ENCODE results near the gene ANKRD36C.
"Not testable (repeated sequence)": the region's sequence is repeated elsewhere in the genome, so short reads cannot be mapped to it uniquely, and the experiment has no call there.

The ANKRD36C gene

GRCh38 chr2:96006248-96006647 lies 14.6 kb upstream of the ANKRD36C start:
- not testable (repeated sequence) for DNase-seq

- not testable (repeated sequence) for DNase-seq
Observed at GRCh38 chr2:95992520-95993272, 1.1 kb upstream of the ANKRD36C start.

GRCh38 chr2:95992102-95992501 lies 478 bp upstream of the ANKRD36C start:
- not testable (repeated sequence) for DNase-seq

GRCh38 chr2:95990884-95991283 lies 740 bp downstream of the ANKRD36C start:
- DNase-seq, result not testable (repeated sequence)

- not testable (repeated sequence) for DNase-seq
Observed at GRCh38 chr2:95951662-95952061, 40.0 kb downstream of the ANKRD36C start.

GRCh38 chr2:95948039-95948438 lies 43.6 kb downstream of the ANKRD36C start:
- not testable (repeated sequence) for DNase-seq

- DNase-seq, result not testable (repeated sequence)
Observed at GRCh38 chr2:95939947-95940346, 51.7 kb downstream of the ANKRD36C start.

- DNase-seq, result not testable (repeated sequence)
Observed at GRCh38 chr2:95930740-95931139, 60.9 kb downstream of the ANKRD36C start.

GRCh38 chr2:95917007-95917406 lies 74.6 kb downstream of the ANKRD36C start:
- not testable (repeated sequence) for DNase-seq

GRCh38 chr2:95915131-95915530 lies 76.5 kb downstream of the ANKRD36C start:
- not testable (repeated sequence) for DNase-seq

GRCh38 chr2:95911431-95911830 lies 80.2 kb downstream of the ANKRD36C start:
- not testable (repeated sequence) for DNase-seq

- not testable (repeated sequence) for DNase-seq
Observed at GRCh38 chr2:95894443-95894842, 97.2 kb downstream of the ANKRD36C start.

- DNase-seq, result not testable (repeated sequence)
Observed at GRCh38 chr2:95867929-95868328, 123.7 kb downstream of the ANKRD36C start.

GRCh38 chr2:95867047-95867677 lies 124.5 kb downstream of the ANKRD36C start:
- DNase-seq, result not testable (repeated sequence)

GRCh38 chr2:95862121-95862520 lies 129.5 kb downstream of the ANKRD36C start:
- not testable (repeated sequence) for DNase-seq

- no peak for DNase-seq
Observed at GRCh38 chr2:95836151-95836550, 155.5 kb downstream of the ANKRD36C start.

GRCh38 chr2:95834077-95835013 lies 157.3 kb downstream of the ANKRD36C start:
- not testable (repeated sequence) for DNase-seq

- not testable (repeated sequence) for DNase-seq
Observed at GRCh38 chr2:95824218-95824617, 167.4 kb downstream of the ANKRD36C start.

GRCh38 chr2:95817521-95817920 lies 174.1 kb downstream of the ANKRD36C start:
- not testable (repeated sequence) for DNase-seq

GRCh38 chr2:95813311-95813710 lies 178.3 kb downstream of the ANKRD36C start:
- not testable (repeated sequence) for DNase-seq

GRCh38 chr2:95799892-95800291 lies 191.7 kb downstream of the ANKRD36C start:
- DNase-seq, result no peak

- DNase-seq, result not testable (repeated sequence)
Observed at GRCh38 chr2:95799147-95799889, 192.3 kb downstream of the ANKRD36C start.
